Epithelial cell of proximal tubule (primary cell): Measurements from ENCODE around the gene FHIT. TPM values are rescaled to one million over a fixed set of nuclear protein-coding genes. Genes with fewer than 3 reads are reported as not detected.
A peak's percentile ranks its signal among the peaks of the same experiment; 100 is the strongest.

Experiments used
- DNase-seq: peaks from one replicate; pipeline ENCODE4 v3.0.0-alpha.2; 2011; ENCODE audit warnings: low read depth
- H3K4me3 ChIP-seq: 2 replicates; pipeline ENCODE4 v1.5.1; 2011; ENCODE audit warnings: low read depth, mild to moderate bottlenecking, low read length
- CTCF ChIP-seq: conservative IDR thresholded peaks from 2 replicates; pipeline ENCODE4 v1.5.1; 2012; ENCODE audit warnings: low read depth, mild to moderate bottlenecking, low read length
- total RNA-seq: library from RNA; depleted of rRNA; stranded (reverse); fragments of >200 nt; gene quantifications from 2 replicates; pipeline ENCODE4 v1.2.3, GENCODE V29; 2015

The FHIT gene
- total RNA-seq, 1 donor from 2014 or later, result 3.7 TPM

- no peak for DNase-seq
- TF ChIP-seq CTCF, result no peak
- no peak overlapping the region for H3K4me3 ChIP-seq
These were observed 1160.7 kb downstream of the FHIT start for GRCh38 chr3:60090548-60090947.

GRCh38 chr3:60086811-60087210, 1164.4 kb downstream of the FHIT start:
- no peak overlapping the region for H3K4me3 ChIP-seq
- no peak for DNase-seq
- TF ChIP-seq CTCF, result no peak

- no peak overlapping the region for H3K4me3 ChIP-seq
- no peak for TF ChIP-seq CTCF
- no peak for DNase-seq
These were observed 1165.6 kb downstream of the FHIT start for GRCh38 chr3:60085649-60086048.

- TF ChIP-seq CTCF, result no peak
- H3K4me3 ChIP-seq, result no peak overlapping the region
- no peak for DNase-seq
These were observed 1169.7 kb downstream of the FHIT start for GRCh38 chr3:60081381-60082095.

- no peak for DNase-seq
- TF ChIP-seq CTCF, result no peak
- H3K4me3 ChIP-seq, result no peak overlapping the region
These were observed 1170.6 kb downstream of the FHIT start for GRCh38 chr3:60080648-60081047.

- no peak for DNase-seq
- no peak for TF ChIP-seq CTCF
- H3K4me3 ChIP-seq, result no peak overlapping the region
These were observed 1172.2 kb downstream of the FHIT start for GRCh38 chr3:60079076-60079475.

- no peak for DNase-seq
- H3K4me3 ChIP-seq, result peak overlapping the region; percentile 9
- TF ChIP-seq CTCF, result no peak
These were observed 1174.9 kb downstream of the FHIT start for GRCh38 chr3:60076331-60076730.
